GM23248 (cell line): Measurements from ENCODE around the gene RNF145. TPM values are rescaled to one million over a fixed set of nuclear protein-coding genes. Genes with fewer than 3 reads are reported as not detected.

Source experiments
- DNase-seq: peaks from one replicate; pipeline ENCODE4 v3.0.0-alpha.2; 2015
- H2AFZ ChIP-seq: fragments of 200-600 bp; sonication (generic); 2 replicates; pipeline ENCODE4 v1.6.1; 2016; ENCODE audit warnings: antibody characterized with exemption
- H3F3A ChIP-seq: fragments of 200-600 bp; sonication (generic); 2 replicates; pipeline ENCODE4 v1.6.1; 2016; ENCODE audit warnings: mild to moderate bottlenecking, antibody characterized with exemption, mixed run types; ENCODE audit not compliant: insufficient read depth
- H3K27ac ChIP-seq: fragments of 200-600 bp; sonication (generic); 2 replicates; pipeline ENCODE4 v1.5.1; 2016; ENCODE audit warnings: mild to moderate bottlenecking
- H3K27me3 ChIP-seq: fragments of 200-600 bp; sonication (generic); replicated peaks from 2 replicates; pipeline ENCODE4 v1.6.1; 2016; ENCODE audit warnings: mild to moderate bottlenecking; ENCODE audit not compliant: insufficient read depth
- H3K36me3 ChIP-seq: fragments of 200-600 bp; sonication (generic); 2 replicates; pipeline ENCODE4 v1.6.1; 2016; ENCODE audit warnings: low read depth, mild to moderate bottlenecking
- H3K4me1 ChIP-seq: fragments of 200-600 bp; sonication (generic); 2 replicates; pipeline ENCODE4 v1.6.1; 2016; ENCODE audit warnings: mild to moderate bottlenecking; ENCODE audit not compliant: insufficient read depth
- H3K4me2 ChIP-seq: fragments of 200-600 bp; sonication (generic); one replicate; pipeline ENCODE4 v1.6.1; 2016; ENCODE audit warnings: mild to moderate bottlenecking; ENCODE audit not compliant: unreplicated experiment
- H3K4me3 ChIP-seq: fragments of 200-600 bp; sonication (generic); 2 replicates; pipeline ENCODE4 v1.5.1; 2016; ENCODE audit warnings: mild to moderate bottlenecking
- H3K79me2 ChIP-seq: fragments of 200-600 bp; sonication (generic); 2 replicates; pipeline ENCODE4 v1.6.1; 2016; ENCODE audit warnings: mild to moderate bottlenecking; ENCODE audit not compliant: insufficient read depth
- H3K9ac ChIP-seq: fragments of 200-600 bp; sonication (generic); 2 replicates; pipeline ENCODE4 v1.6.1; 2016; ENCODE audit warnings: mild to moderate bottlenecking
- H3K9me2 ChIP-seq: fragments of 200-600 bp; sonication (generic); 2 replicates; pipeline ENCODE4 v1.6.1; 2016; ENCODE audit warnings: mixed run types, mild to moderate bottlenecking, moderate library complexity; ENCODE audit not compliant: insufficient read depth
- H3K9me3 ChIP-seq: fragments of 200-600 bp; sonication (generic); one replicate; pipeline ENCODE4 v1.6.1; 2017; ENCODE audit warnings: low read depth
- H4K20me1 ChIP-seq: fragments of 200-600 bp; sonication (generic); 2 replicates; pipeline ENCODE4 v1.6.0; 2016; ENCODE audit not compliant: insufficient read depth
- EZH2 ChIP-seq: fragments of 200-600 bp; sonication (generic); IDR thresholded peaks from 2 replicates; pipeline ENCODE4 v1.6.1; 2018; ENCODE audit warnings: antibody characterized with exemption, mild to moderate bottlenecking; ENCODE audit not compliant: insufficient read depth, poor library complexity, severe bottlenecking
- EZH2phosphoT487 ChIP-seq: fragments of 200-600 bp; sonication (generic); IDR thresholded peaks from 2 replicates; pipeline ENCODE4 v1.6.1; 2018; ENCODE audit warnings: antibody characterized with exemption, moderate library complexity, mild to moderate bottlenecking, low read depth; ENCODE audit not compliant: insufficient read depth
- WGBS, 2 experiments: methylation state at CpG; one replicate each; pipeline ENCODE4 v1.1.6; 2015 to 2017; ENCODE audit warnings: low lambda C conversion rate in 2 of 2, low coverage in 1 of 2; ENCODE audit errors: missing lambda C conversion rate in 2 of 2; 5-methylcytosine and 5-hydroxymethylcytosine counted together
- in situ Hi-C: fragments of 300-500 bp; cut with MboI; formaldehyde crosslinking; loops from 2 replicates; pipeline ENCODE4 v1.15.0; 2020
- polyA plus RNA-seq: library from polyadenylated mRNA; unstranded; fragments of >200 nt; fragmentation: Nextera tagmentation; extraction: Ambion mirVana; gene quantifications from 2 replicates; pipeline ENCODE4 v1.2.1, GENCODE V29; 2016
- total RNA-seq: library from RNA; depleted of rRNA; stranded (reverse); fragments of >200 nt; shearing (Covaris generic); gene quantifications from 2 replicates; pipeline ENCODE4 v1.2.3, GENCODE V29; 2014

RNF145 gene
- total and polyA plus RNA-seq, 2 experiments from 2014 or later: 9.2 to 38.7 TPM

DNA sequence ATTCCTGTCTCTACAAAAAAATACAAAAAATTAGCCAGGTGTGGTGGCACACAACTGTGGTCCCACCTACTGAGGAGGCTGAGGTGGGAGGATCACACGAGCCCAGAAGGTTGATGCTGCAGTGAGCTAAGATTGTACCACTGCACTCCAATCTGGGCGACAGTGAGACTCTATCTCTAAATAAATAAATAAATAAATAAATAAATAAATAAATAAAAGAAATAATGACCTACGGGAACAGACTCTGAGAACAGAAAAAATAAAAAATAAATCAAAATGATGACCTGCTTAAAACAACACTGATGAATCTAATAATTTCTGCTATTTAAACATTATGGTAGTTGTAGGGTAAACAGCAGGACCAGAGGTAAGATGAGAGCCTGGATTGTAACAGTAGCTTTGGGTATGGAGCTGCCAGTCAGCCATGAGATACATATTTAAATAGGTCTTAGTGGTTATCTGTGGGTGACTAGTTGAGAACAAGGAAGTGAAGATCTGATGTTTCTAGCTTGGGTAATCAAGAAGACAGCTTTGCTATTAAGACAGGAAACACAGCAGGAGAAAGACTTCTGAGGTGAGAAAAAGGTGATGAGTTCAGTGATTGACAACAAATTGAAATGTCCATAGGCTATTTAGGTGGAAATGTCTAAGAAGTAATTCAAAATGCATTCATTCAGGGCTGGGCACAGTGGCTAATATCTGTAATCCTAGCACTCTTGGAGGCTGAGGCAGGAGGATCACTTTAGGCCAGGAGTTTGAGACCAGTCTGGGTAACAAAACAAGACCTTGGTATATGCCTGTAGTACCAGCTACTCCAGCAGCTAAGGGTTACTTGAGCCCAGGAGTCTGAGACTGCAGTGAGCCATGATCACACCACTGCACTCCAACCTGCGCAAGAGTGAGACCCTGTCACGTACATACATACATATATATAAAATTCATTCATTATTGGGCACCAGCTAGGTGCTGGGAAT is 11.0 kb downstream of the RNF145 start:
- peaks cover 100% of the 10 kb centered on the region for H3K79me2 ChIP-seq
- H3K4me3 ChIP-seq: no peak overlapping the region
- H3K27ac ChIP-seq: no peak overlapping the region
- no peaks in the 10 kb centered on the region for H3K9me2 ChIP-seq
- whole genome bisulfite sequencing, 2 experiments: 98 to 99% methylated on average over 5 of the region's 5 CpGs
- no peak overlapping the region for H2AFZ ChIP-seq
- no peaks in the 10 kb centered on the region for H4K20me1 ChIP-seq
- no peak for TF ChIP-seq EZH2phosphoT487
- no peak for TF ChIP-seq EZH2
- peaks cover 50% of the 10 kb centered on the region for H3K36me3 ChIP-seq
- H3F3A ChIP-seq: no peaks in the 10 kb centered on the region
- H3K4me2 ChIP-seq: no peak overlapping the region
- in situ Hi-C loops: no loop called here
- H3K27me3 ChIP-seq: no peaks in the 10 kb centered on the region
- peaks cover 9% of the 10 kb centered on the region for H3K4me1 ChIP-seq
- no peak overlapping the region for H3K9ac ChIP-seq
- H3K9me3 ChIP-seq: no peaks in the 10 kb centered on the region
- no peak for DNase-seq

DNA sequence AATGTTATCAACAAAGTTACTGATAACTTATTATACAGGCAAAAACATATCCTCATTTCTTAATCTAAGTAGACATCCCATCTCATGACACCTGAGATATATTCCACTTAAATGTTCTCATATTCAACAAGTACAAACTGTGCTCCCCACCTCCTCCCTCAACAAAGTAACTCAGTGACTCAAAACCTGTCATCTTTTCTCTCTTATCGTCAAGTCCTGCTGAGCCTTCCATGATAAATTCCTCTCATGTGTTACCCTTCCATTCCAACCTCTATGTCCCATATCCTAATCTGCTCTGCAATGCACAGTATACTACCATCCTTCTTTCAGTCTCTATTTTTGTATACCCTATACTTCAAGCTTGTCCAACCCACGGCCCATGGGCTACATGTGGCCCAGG is 13.6 kb downstream of the RNF145 start:
- WGBS, 2 experiments: 99 to 100% methylated on average over 2 of the region's 2 CpGs
- Histone ChIP-seq H3K4me3 (no peak overlapping the region), H3K27ac (no peak overlapping the region), H3F3A (no peaks in the 10 kb centered on the region), H3K9ac (no peak overlapping the region), H3K9me2 (no peaks in the 10 kb centered on the region), H2AFZ (no peak overlapping the region), H3K4me2 (no peak overlapping the region), H3K36me3 (peaks cover 38% of the 10 kb centered on the region), H3K79me2 (peaks cover 100% of the 10 kb centered on the region), H3K9me3 (no peaks in the 10 kb centered on the region), H3K4me1 (no peaks in the 10 kb centered on the region), H4K20me1 (no peaks in the 10 kb centered on the region), H3K27me3 (no peaks in the 10 kb centered on the region)
- no peak for TF ChIP-seq EZH2phosphoT487
- TF ChIP-seq EZH2: no peak
- DNase-seq: no peak
- in situ Hi-C loops: no loop called here

DNA sequence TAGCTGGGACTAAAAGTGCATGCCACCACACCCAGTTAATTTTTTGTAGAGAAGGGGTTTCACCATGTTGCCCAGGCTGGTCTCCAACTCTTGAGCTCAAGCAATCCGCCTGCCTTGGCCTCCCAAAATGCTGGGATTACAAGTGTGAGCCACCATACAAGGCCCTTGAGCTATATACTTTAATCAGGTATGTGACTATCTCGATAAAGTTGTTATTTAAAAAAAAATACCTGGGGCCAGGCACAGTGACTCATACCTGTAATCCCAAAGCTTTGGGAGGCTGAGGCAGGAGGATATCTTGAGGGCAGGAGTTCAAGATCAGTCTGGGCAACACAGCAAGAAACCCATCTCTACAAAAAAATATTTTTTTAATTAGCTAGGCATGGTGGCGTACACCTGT is 19.2 kb downstream of the RNF145 start:
- Histone ChIP-seq H3K79me2 (peaks cover 94% of the 10 kb centered on the region), H3K27ac (no peak overlapping the region), H3K4me2 (no peak overlapping the region), H3K4me1 (peaks cover 17% of the 10 kb centered on the region), H3K9me3 (no peaks in the 10 kb centered on the region), H3K9me2 (no peaks in the 10 kb centered on the region), H3K4me3 (no peak overlapping the region), H2AFZ (no peak overlapping the region), H3K9ac (no peak overlapping the region), H3K36me3 (peaks cover 37% of the 10 kb centered on the region), H3K27me3 (no peaks in the 10 kb centered on the region), H4K20me1 (no peaks in the 10 kb centered on the region), H3F3A (peaks cover 24% of the 10 kb centered on the region)
- WGBS, 2 experiments: 98 to 100% methylated on average over 3 of the region's 3 CpGs
- in situ Hi-C loops: no loop called here
- DNase-seq: no peak
- TF ChIP-seq EZH2phosphoT487: no peak
- no peak for TF ChIP-seq EZH2

DNA sequence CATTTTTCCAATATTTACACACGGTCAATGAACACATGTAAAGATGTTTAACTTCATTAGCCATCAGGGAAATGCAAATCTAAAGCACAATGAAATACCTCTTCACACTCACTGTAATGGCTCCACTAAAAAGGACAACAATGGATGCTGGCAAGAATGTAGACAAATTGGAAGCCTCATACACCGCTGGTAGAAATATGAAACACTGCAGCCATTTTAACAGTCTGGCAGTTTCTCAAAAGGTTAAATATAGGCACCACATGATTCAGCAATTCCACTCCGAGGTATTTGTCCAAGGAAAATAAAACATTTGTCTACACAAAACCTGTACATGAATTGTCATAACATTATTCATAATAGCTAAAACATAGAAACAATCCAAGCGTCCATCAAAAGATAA is 20.0 kb downstream of the RNF145 start:
- Histone ChIP-seq H3K4me3 (no peak overlapping the region), H3K4me1 (peaks cover 25% of the 10 kb centered on the region), H3K4me2 (no peak overlapping the region), H3K9me2 (no peaks in the 10 kb centered on the region), H3K79me2 (peaks cover 87% of the 10 kb centered on the region), H3K9me3 (no peaks in the 10 kb centered on the region), H4K20me1 (no peaks in the 10 kb centered on the region), H2AFZ (no peak overlapping the region), H3K27ac (no peak overlapping the region), H3K36me3 (peaks cover 33% of the 10 kb centered on the region), H3K9ac (no peak overlapping the region), H3F3A (peaks cover 33% of the 10 kb centered on the region), H3K27me3 (no peaks in the 10 kb centered on the region)
- 89 to 96% methylated on average over 4 of the region's 4 CpGs for WGBS, 2 experiments
- no peak for DNase-seq
- no peak for TF ChIP-seq EZH2phosphoT487
- in situ Hi-C loops: no loop called here
